ENCODE data around the gene APOBEC3H. TPM values are rescaled to one million over a fixed set of nuclear protein-coding genes. Genes with fewer than 3 reads are reported as not detected.

APOBEC3H gene
- total and polyA plus RNA-seq, 2 donors from 2014 or later, result 0.79 TPM; not detected in 1

DNA sequence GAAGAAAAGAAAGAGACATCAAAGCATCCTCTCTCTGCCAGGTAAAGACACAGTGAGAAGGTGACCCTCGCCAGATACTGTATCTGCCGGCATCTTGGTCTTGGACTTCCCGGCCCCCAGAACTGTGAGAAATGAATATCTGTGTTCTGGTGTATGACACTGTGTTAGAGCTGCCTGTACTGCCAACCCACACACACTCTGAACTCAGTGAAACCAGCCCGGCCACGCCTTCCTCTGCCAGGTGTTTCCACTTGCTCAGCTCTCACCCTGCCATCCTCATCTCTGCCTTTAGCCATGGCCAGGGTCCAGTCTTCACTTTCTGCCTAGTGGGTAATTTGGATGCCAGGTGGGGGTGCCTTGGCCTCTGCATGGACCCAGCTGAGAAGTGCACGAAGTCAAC lies 31.5 kb downstream of the APOBEC3H start:
- Histone ChIP-seq H3K9ac (ENCODE audit: low read length in 3 of 3) (no peak overlapping the region), H3K27ac (ENCODE audit: low read depth in 2 of 2, low read length in 2 of 2) (no peak overlapping the region), H3K4me3 (ENCODE audit: low read length in 3 of 3) (no peak overlapping the region), H3K4me1 (ENCODE audit: control insufficient read depth in 2 of 3, insufficient read depth in 2 of 3, low read depth in 1 of 3, low read length in 3 of 3) (peaks cover 0 to 4% (median 0%) of the 10 kb centered on the region in 3 donors), H3K36me3 (ENCODE audit: control insufficient read depth in 2 of 3, insufficient read depth in 3 of 3, low read length in 3 of 3) (peaks cover 0 to 8% (median 4%) of the 10 kb centered on the region in 3 donors), H3K27me3 (ENCODE audit: control insufficient read depth, insufficient read depth, low read length) (no peaks in the 10 kb centered on the region), H3K9me3 (ENCODE audit: control insufficient read depth in 2 of 3, insufficient read depth in 1 of 3, low read length in 3 of 3) (no peaks in the 10 kb centered on the region)
- TF ChIP-seq CTCF (IDR thresholded peaks at IDR 0.05; ENCODE audit: borderline replicate concordance, extremely low read depth, insufficient read depth), result no peak
- DNase-seq, result no peak
- FAIRE-seq, result no peak
- intact Hi-C loops (cut with DNase I), result no loop called here

DNA sequence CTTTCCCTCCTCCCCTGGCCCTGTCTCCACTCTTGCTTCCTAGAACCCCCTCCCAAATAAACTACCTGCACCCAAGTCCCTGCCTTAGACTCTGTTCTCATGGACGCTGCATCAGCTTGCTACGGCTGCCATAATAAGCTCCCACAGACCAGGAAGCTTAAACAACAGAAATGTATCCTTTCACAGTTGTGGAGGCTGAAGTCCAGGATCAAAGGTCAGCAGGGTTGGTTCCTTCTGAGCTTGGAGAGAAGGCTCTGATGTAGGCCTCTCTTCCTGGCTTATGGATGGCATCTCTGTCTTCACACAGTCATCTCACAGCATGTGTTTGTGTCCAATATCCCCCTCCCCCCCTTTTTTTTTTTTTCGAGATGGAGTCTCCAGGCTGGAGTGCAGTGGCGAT lies 32.0 kb downstream of the APOBEC3H start:
- no peaks in the 10 kb centered on the region for H3K27me3 ChIP-seq (ENCODE audit: control insufficient read depth, insufficient read depth, low read length)
- peaks cover 0 to 4% (median 0%) of the 10 kb centered on the region in 3 donors for H3K4me1 ChIP-seq (ENCODE audit: control insufficient read depth in 2 of 3, insufficient read depth in 2 of 3, low read depth in 1 of 3, low read length in 3 of 3)
- H3K9ac ChIP-seq (ENCODE audit: low read length in 3 of 3), result no peak overlapping the region
- H3K36me3 ChIP-seq (ENCODE audit: control insufficient read depth in 2 of 3, insufficient read depth in 3 of 3, low read length in 3 of 3), result peaks cover 0 to 8% (median 4%) of the 10 kb centered on the region in 3 donors
- intact Hi-C loops (cut with DNase I), result no loop called here
- TF ChIP-seq CTCF (IDR thresholded peaks at IDR 0.05; ENCODE audit: borderline replicate concordance, extremely low read depth, insufficient read depth), result no peak
- FAIRE-seq (no peak), DNase-seq (peak in 1 of 5 donors; percentile 33)
- H3K27ac ChIP-seq (ENCODE audit: low read depth in 2 of 2, low read length in 2 of 2), result no peak overlapping the region
- no peak overlapping the region for H3K4me3 ChIP-seq (ENCODE audit: low read length in 3 of 3)
- H3K9me3 ChIP-seq (ENCODE audit: control insufficient read depth in 2 of 3, insufficient read depth in 1 of 3, low read length in 3 of 3), result no peaks in the 10 kb centered on the region

GRCh38 chr22:39129746-39130145 lies 32.7 kb downstream of the APOBEC3H start:
- intact Hi-C loops (cut with DNase I), result no loop called here
- FAIRE-seq, result no peak

More at GRCh38 chr22:39129746-39130145, 32.7 kb downstream of the APOBEC3H start:
- Histone ChIP-seq H3K4me1 (ENCODE audit: control insufficient read depth in 2 of 3, insufficient read depth in 2 of 3, low read depth in 1 of 3, low read length in 3 of 3) (peaks cover 0 to 4% (median 0%) of the 10 kb centered on the region in 3 donors), H3K9me3 (ENCODE audit: control insufficient read depth in 2 of 3, insufficient read depth in 1 of 3, low read length in 3 of 3) (no peaks in the 10 kb centered on the region), H3K36me3 (ENCODE audit: control insufficient read depth in 2 of 3, insufficient read depth in 3 of 3, low read length in 3 of 3) (peaks cover 0 to 8% (median 4%) of the 10 kb centered on the region in 3 donors), H3K9ac (ENCODE audit: low read length in 3 of 3) (no peak overlapping the region), H3K27ac (ENCODE audit: low read depth in 2 of 2, low read length in 2 of 2) (no peak overlapping the region), H3K4me3 (ENCODE audit: low read length in 3 of 3) (no peak overlapping the region), H3K27me3 (ENCODE audit: control insufficient read depth, insufficient read depth, low read length) (no peaks in the 10 kb centered on the region)
- no peak for TF ChIP-seq CTCF (IDR thresholded peaks at IDR 0.05; ENCODE audit: borderline replicate concordance, extremely low read depth, insufficient read depth)
- DNase-seq, result peak in 1 of 5 donors; percentile 26
